PFSK-1 (cell line): ENCODE results near the gene TLCD3A.

Experiments used
- FOXP2 ChIP-seq: optimal IDR thresholded peaks from 2 replicates; pipeline ENCODE3; 2011; ENCODE audit warnings: borderline replicate concordance, control low read depth, inconsistent platforms; ENCODE audit not compliant: insufficient read depth; ENCODE audit errors: extremely low read length, extremely low read depth
- POLR2AphosphoS5 ChIP-seq: IDR thresholded peaks from 2 replicates; pipeline ENCODE4 v1.6.1; 2012; ENCODE audit warnings: low read depth, mild to moderate bottlenecking, control low read depth, low read length, moderate library complexity
- SIN3A ChIP-seq: IDR thresholded peaks from 2 replicates; pipeline ENCODE4 v1.6.1; 2012; ENCODE audit warnings: mild to moderate bottlenecking, low read length, moderate library complexity, borderline replicate concordance; ENCODE audit not compliant: insufficient read depth
- TAF1 ChIP-seq: IDR thresholded peaks from 2 replicates; pipeline ENCODE4 v1.6.1; 2012; ENCODE audit warnings: low read length, control low read depth, borderline replicate concordance; ENCODE audit not compliant: insufficient read depth
- TF ChIP-seq, protein P1 (sequence below), 2 experiments: IDR thresholded peaks; 2 replicates each; pipeline versions ENCODE4 v1.6.1 to v1.8.0; 2011 to 2012; ENCODE audit warnings: low read depth in 2 of 2, low read length in 2 of 2, control low read depth in 1 of 2, inconsistent platforms in 1 of 2, mild to moderate bottlenecking in 1 of 2, moderate library complexity in 1 of 2; ENCODE audit not compliant: insufficient read depth in 1 of 2

The TLCD3A gene

DNA sequence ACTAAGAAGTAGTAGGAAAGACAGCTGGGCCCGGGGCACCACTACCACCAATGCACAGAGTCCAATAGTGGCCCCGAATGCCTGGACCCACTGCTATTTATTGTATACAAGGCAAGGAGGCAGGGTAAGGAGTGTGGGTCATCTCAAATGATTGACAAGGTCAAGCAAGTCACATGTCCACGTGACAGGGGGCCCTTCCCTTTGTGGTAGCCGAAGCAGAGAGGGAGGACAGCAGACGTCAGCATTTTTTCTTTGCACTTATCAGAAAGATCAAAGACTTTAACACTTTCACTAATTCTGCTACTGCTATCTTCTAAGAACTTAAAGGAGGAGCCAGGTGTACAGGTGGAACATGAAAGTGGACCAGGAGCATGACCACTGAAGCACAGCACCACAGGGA is 24.3 kb upstream of the TLCD3A start:
- no peak for TF ChIP-seq TAF1
- TF ChIP-seq, protein P1, sequence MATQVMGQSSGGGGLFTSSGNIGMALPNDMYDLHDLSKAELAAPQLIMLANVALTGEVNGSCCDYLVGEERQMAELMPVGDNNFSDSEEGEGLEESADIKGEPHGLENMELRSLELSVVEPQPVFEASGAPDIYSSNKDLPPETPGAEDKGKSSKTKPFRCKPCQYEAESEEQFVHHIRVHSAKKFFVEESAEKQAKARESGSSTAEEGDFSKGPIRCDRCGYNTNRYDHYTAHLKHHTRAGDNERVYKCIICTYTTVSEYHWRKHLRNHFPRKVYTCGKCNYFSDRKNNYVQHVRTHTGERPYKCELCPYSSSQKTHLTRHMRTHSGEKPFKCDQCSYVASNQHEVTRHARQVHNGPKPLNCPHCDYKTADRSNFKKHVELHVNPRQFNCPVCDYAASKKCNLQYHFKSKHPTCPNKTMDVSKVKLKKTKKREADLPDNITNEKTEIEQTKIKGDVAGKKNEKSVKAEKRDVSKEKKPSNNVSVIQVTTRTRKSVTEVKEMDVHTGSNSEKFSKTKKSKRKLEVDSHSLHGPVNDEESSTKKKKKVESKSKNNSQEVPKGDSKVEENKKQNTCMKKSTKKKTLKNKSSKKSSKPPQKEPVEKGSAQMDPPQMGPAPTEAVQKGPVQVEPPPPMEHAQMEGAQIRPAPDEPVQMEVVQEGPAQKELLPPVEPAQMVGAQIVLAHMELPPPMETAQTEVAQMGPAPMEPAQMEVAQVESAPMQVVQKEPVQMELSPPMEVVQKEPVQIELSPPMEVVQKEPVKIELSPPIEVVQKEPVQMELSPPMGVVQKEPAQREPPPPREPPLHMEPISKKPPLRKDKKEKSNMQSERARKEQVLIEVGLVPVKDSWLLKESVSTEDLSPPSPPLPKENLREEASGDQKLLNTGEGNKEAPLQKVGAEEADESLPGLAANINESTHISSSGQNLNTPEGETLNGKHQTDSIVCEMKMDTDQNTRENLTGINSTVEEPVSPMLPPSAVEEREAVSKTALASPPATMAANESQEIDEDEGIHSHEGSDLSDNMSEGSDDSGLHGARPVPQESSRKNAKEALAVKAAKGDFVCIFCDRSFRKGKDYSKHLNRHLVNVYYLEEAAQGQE (IDR thresholded peaks at IDR 0.05; ENCODE audit: insufficient read depth in 1 of 2, low read depth in 2 of 2, low read length in 2 of 2), result no peak
- TF ChIP-seq POLR2AphosphoS5, result no peak
- TF ChIP-seq SIN3A, result no peak
- TF ChIP-seq FOXP2, result no peak

DNA sequence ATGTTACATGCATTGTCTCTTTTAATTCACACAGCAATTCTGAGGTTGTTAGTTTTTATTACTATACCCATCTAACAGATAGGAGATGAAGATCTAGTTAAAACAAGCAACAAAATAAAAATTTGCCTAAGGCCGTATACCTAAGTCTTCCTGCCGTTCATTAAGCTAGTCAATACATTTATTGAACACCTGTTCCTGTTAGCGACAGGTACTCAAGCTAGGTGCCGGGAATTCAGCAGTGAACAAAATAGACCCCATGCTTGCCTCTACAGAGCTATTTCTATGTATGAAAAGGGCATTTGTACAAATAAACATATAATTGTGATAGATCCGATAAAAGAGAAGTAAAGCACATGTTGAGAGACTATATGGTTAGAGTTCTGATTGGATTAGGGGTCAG is 14.3 kb upstream of the TLCD3A start:
- no peak for TF ChIP-seq TAF1
- no peak for TF ChIP-seq SIN3A

DNA sequence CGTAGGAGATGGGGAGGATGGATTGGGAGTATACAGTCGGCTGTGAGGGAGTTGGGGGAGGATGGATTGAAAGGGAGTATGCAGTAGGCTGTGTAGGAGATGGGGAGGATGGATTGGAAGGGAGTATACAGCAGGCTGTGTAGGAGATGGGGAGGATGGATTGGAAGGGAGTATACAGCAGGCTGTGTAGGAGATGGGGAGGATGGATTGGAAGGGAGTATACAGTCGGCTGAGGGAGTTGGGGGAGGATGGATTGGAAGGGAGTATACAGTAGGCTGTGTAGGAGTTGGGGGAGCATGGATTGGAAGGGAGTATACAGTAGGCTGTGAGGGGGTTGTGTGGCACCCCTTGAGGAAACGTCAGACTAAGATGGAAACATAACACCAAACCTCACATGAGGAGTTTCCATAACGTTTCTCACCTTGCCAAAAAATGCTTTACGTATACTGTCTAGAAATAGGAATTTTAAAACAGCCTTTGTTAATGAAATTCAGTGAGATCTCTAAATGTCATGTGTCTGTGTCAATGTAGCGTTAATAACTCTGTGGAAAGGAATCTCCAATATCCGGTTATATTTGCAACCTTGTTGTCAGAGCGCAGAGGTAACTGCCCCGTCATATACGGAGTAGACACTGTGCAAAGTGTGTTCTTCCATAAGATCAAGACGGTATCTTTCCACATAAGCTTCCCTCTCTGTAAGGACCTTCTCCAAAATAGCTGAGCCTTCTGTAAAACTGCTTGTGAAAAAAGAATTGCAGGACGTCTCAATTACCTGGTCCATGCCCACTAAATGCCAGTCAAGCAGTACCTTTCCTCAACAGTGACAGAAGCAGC is 11.5 kb upstream of the TLCD3A start:
- TF ChIP-seq FOXP2, result no peak
- TF ChIP-seq TAF1, result no peak
- TF ChIP-seq SIN3A, result no peak
- TF ChIP-seq POLR2AphosphoS5, result no peak
- TF ChIP-seq, protein P1 (IDR thresholded peaks at IDR 0.05; ENCODE audit: insufficient read depth in 1 of 2, low read depth in 2 of 2, low read length in 2 of 2), result no peak

DNA sequence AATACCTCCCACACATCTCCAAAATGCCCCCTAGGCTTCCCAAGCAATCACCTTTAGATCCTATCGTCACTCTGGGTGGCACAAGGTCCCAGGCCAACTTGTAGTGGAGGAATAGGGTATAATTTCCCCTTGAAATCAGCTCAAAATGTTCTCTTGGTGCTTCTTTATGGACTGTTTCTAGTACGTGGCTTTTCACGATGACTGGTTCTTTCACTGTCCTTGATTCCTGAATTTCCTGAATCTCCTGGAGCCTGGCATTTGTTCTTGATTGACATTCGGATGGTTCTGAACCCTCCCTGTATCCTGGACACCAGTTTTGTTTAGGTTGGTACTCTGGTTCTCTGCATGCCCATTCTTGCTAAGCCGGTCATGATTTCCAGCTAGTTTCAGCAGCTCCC is 10.9 kb upstream of the TLCD3A start:
- TF ChIP-seq TAF1 (no peak), FOXP2 (no peak), POLR2AphosphoS5 (no peak), SIN3A (no peak)
- TF ChIP-seq, protein P1 (IDR thresholded peaks at IDR 0.05; ENCODE audit: insufficient read depth in 1 of 2, low read depth in 2 of 2, low read length in 2 of 2), result no peak

DNA sequence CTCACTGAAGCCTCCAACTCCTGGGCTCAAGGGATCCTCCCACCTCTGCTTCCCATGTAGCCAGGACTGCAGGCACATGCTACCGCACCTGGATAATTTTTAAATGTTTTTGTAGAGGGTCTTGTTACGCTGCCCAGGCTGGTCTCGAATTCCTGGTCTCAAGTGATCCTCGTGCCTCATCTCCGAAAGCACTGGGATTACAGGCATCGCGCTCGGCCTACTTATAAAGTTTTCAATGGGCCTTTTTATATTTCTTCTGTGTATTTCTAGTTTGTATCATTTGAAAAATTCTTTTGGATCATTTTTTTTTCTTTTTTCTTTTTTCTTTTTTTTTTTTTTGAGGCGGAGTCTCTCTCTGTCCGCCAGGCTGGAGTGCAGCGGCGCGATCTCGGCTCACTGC is 7.3 kb upstream of the TLCD3A start:
- no peak for TF ChIP-seq FOXP2
- no peak for TF ChIP-seq TAF1
- TF ChIP-seq, protein P1 (IDR thresholded peaks at IDR 0.05; ENCODE audit: insufficient read depth in 1 of 2, low read depth in 2 of 2, low read length in 2 of 2), result no peak
- no peak for TF ChIP-seq SIN3A
- TF ChIP-seq POLR2AphosphoS5, result no peak
